H1 (cell line): Measurements from ENCODE around the gene MRPL17. TPM values are rescaled to one million over a fixed set of nuclear protein-coding genes. Genes with fewer than 3 reads are reported as not detected.
A peak's percentile ranks its signal among the peaks of the same experiment; 100 is the strongest.

Source experiments
- CTCF ChIA-PET: fragments of 300-600 bp; sonication (Branson Sonifier 250); formaldehyde crosslinking; loops from one replicate; lab custom pipeline; 2021; ENCODE audit not compliant: partially characterized antibody; lab: Charles Lee
- POLR2A ChIA-PET: fragments of 300-600 bp; sonication (Branson Sonifier 250); formaldehyde crosslinking; loops from one replicate; lab custom pipeline; 2021; ENCODE audit warnings: inconsistent platforms; ENCODE audit not compliant: partially characterized antibody; lab: Charles Lee
- DNase-seq, 2 experiments: peaks; one replicate each; pipeline versions ENCODE4 v3.0.0 to v3.0.0-alpha.2; 2010 to 2022; ENCODE audit warnings: low spot score in 2 of 2, low read depth in 1 of 2, mixed read lengths in 1 of 2
- FAIRE-seq: peaks from 2 replicates; lab custom pipeline; 2011; peaks lifted over from hg19 to GRCh38; lab: Jason Lieb, UNC
- H2AFZ ChIP-seq: 2 replicates; pipeline ENCODE4 v1.8.1; 2012; ENCODE audit warnings: low read length, inconsistent platforms
- H2AK5ac ChIP-seq: 2 replicates; pipeline ENCODE4 v1.6.1; 2013; ENCODE audit warnings: low read depth, low read length
- H2BK120ac ChIP-seq: replicated peaks from 2 replicates; pipeline ENCODE3; 2013; ENCODE audit warnings: low read depth, low read length, inconsistent platforms
- H2BK12ac ChIP-seq: 2 replicates; pipeline ENCODE4 v1.6.1; 2013; ENCODE audit warnings: low read depth, low read length
- H2BK15ac ChIP-seq: 2 replicates; pipeline ENCODE4 v1.6.1; 2013; ENCODE audit warnings: low read length
- H2BK20ac ChIP-seq: 2 replicates; pipeline ENCODE4 v1.6.1; 2013; ENCODE audit warnings: low read length
- H2BK5ac ChIP-seq: 2 replicates; pipeline ENCODE4 v1.6.1; 2013; ENCODE audit warnings: low read depth, low read length
- H3K14ac ChIP-seq: 2 replicates; pipeline ENCODE4 v1.6.1; 2013; ENCODE audit warnings: inconsistent platforms; ENCODE audit not compliant: insufficient read length
- H3K18ac ChIP-seq: 2 replicates; pipeline ENCODE4 v1.6.1; 2013; ENCODE audit warnings: low read length; ENCODE audit errors: extremely low read depth
- H3K23ac ChIP-seq: 2 replicates; pipeline ENCODE4 v1.6.1; 2013; ENCODE audit warnings: inconsistent platforms; ENCODE audit not compliant: insufficient read length
- H3K23me2 ChIP-seq: 2 replicates; pipeline ENCODE4 v1.6.1; 2013; ENCODE audit warnings: low read depth, low read length
- H3K27ac ChIP-seq: 2 replicates; pipeline ENCODE4 v1.6.1; 2011; ENCODE audit warnings: low read depth, low read length, inconsistent platforms
- H3K27me3 ChIP-seq, 4 experiments: replicated peaks in 1 of 4; 1 replicate in 1 of 4; 2 replicates in 3 of 4; pipeline versions ENCODE4 v1.6.1 to v1.8.1; 2011 to 2013; ENCODE audit warnings: low read length in 3 of 4, mild to moderate bottlenecking in 3 of 4, inconsistent platforms in 2 of 4, mixed read lengths in 2 of 4, moderate library complexity in 1 of 4; ENCODE audit not compliant: control insufficient read depth in 3 of 4, insufficient read depth in 3 of 4; ENCODE audit errors: extremely low read depth in 1 of 4
- H3K36me3 ChIP-seq, 4 experiments: 2 replicates each; pipeline versions ENCODE4 v1.6.1 to v1.8.1; 2011 to 2013; ENCODE audit warnings: mild to moderate bottlenecking in 4 of 4, low read length in 3 of 4, moderate library complexity in 2 of 4, control low read depth in 1 of 4, inconsistent platforms in 1 of 4; ENCODE audit not compliant: insufficient read depth in 4 of 4, control insufficient read depth in 2 of 4
- H3K4ac ChIP-seq: replicated peaks from 2 replicates; pipeline ENCODE3; 2013; ENCODE audit warnings: low read length, low read depth, mixed read lengths, inconsistent platforms; ENCODE audit not compliant: insufficient read length
- H3K4me1 ChIP-seq, 4 experiments: replicated peaks in 1 of 4; 1 replicate in 1 of 4; 2 replicates in 3 of 4; pipeline versions ENCODE4 v1.6.1 to v1.8.1; 2011 to 2013; ENCODE audit warnings: low read length in 3 of 4, inconsistent platforms in 2 of 4, mixed read lengths in 1 of 4; ENCODE audit not compliant: insufficient read depth in 4 of 4, control insufficient read depth in 3 of 4
- H3K4me2 ChIP-seq, 2 experiments: 2 replicates each; pipeline versions ENCODE4 v1.6.1 to v1.8.1; 2011 to 2013; ENCODE audit warnings: low read depth in 2 of 2, low read length in 2 of 2, control low read depth in 1 of 2, inconsistent platforms in 1 of 2, mild to moderate bottlenecking in 1 of 2; ENCODE audit not compliant: insufficient read depth in 1 of 2
- H3K4me3 ChIP-seq, 4 experiments: fragments of 200-600, 300-600 bp in 1 of 4; sonication (generic), shearing (Covaris generic), sonication (Bioruptor Twin) in 1 of 4; 2 replicates each; pipeline versions ENCODE4 v1.5.1 to v1.8.1; 2011 to 2016; ENCODE audit warnings: low read length in 4 of 4, low read depth in 3 of 4, control low read depth in 2 of 4, inconsistent platforms in 2 of 4, mild to moderate bottlenecking in 2 of 4, mixed read lengths in 1 of 4, moderate library complexity in 1 of 4; ENCODE audit not compliant: insufficient read depth in 2 of 4; ENCODE audit errors: extremely low read depth in 1 of 4
- H3K56ac ChIP-seq: replicated peaks from 2 replicates; pipeline ENCODE3; 2013; ENCODE audit warnings: low read depth, mild to moderate bottlenecking, mixed read lengths, low read length, inconsistent platforms; ENCODE audit not compliant: insufficient read length
- H3K79me1 ChIP-seq: 2 replicates; pipeline ENCODE4 v1.6.1; 2013; ENCODE audit warnings: low read depth, low read length, control low read depth
- H3K79me2 ChIP-seq, 2 experiments: 2 replicates each; pipeline versions ENCODE4 v1.6.1 to v1.8.1; 2012 to 2013; ENCODE audit warnings: low read length in 2 of 2, mild to moderate bottlenecking in 2 of 2, inconsistent platforms in 1 of 2; ENCODE audit not compliant: insufficient read depth in 2 of 2, control insufficient read depth in 1 of 2
- H3K9ac ChIP-seq, 4 experiments: replicated peaks in 1 of 4; 1 replicate in 1 of 4; 2 replicates in 3 of 4; pipeline versions ENCODE4 v1.6.1 to v1.8.1; 2011 to 2013; ENCODE audit warnings: low read depth in 3 of 4, low read length in 3 of 4, control low read depth in 2 of 4, mild to moderate bottlenecking in 2 of 4, moderate library complexity in 2 of 4, inconsistent platforms in 1 of 4; ENCODE audit errors: extremely low read depth in 1 of 4
- H3K9me3 ChIP-seq, 2 experiments: 2 replicates each; pipeline versions ENCODE4 v1.6.1 to v1.8.1; 2012 to 2013; ENCODE audit warnings: mild to moderate bottlenecking in 2 of 2, moderate library complexity in 2 of 2, control low read depth in 1 of 2, inconsistent platforms in 1 of 2, low read depth in 1 of 2, low read length in 1 of 2, mixed read lengths in 1 of 2; ENCODE audit not compliant: insufficient read depth in 2 of 2
- H4K20me1 ChIP-seq, 2 experiments: replicated peaks in 1 of 2; 2 replicates each; pipeline versions ENCODE3 to v1.8.1; 2011 to 2013; ENCODE audit warnings: inconsistent platforms in 2 of 2, low read length in 2 of 2, mild to moderate bottlenecking in 1 of 2; ENCODE audit not compliant: insufficient read depth in 2 of 2, control insufficient read depth in 1 of 2
- H4K5ac ChIP-seq: 2 replicates; pipeline ENCODE4 v1.6.1; 2013; ENCODE audit warnings: low read length, low read depth, mixed read lengths, inconsistent platforms; ENCODE audit not compliant: insufficient read length
- H4K8ac ChIP-seq: 2 replicates; pipeline ENCODE4 v1.8.0; 2013; ENCODE audit warnings: mild to moderate bottlenecking, moderate library complexity, low read length, inconsistent platforms; ENCODE audit not compliant: insufficient read depth; ENCODE audit errors: extremely low read depth
- H4K91ac ChIP-seq: replicated peaks from 2 replicates; pipeline ENCODE3; 2013; ENCODE audit warnings: low read length, mixed read lengths, inconsistent platforms; ENCODE audit not compliant: insufficient read length
- EZH2 ChIP-seq: fragments of 200-600 bp; sonication (generic); IDR thresholded peaks from 2 replicates; pipeline ENCODE4 v1.7.1; 2012; ENCODE audit warnings: low read depth, mild to moderate bottlenecking, moderate library complexity, low read length, inconsistent platforms; ENCODE audit not compliant: severe bottlenecking
- HDAC6 ChIP-seq: IDR thresholded peaks from one replicate; pipeline ENCODE4 v1.7.1; 2012; ENCODE audit warnings: low read depth, mild to moderate bottlenecking, inconsistent platforms, low read length, moderate library complexity
- KDM4A ChIP-seq: IDR thresholded peaks from one replicate; pipeline ENCODE4 v1.7.1; 2012; ENCODE audit warnings: low read depth, mild to moderate bottlenecking, moderate library complexity, low read length, inconsistent platforms; ENCODE audit not compliant: severe bottlenecking
- MAFK ChIP-seq: IDR thresholded peaks from 2 replicates; pipeline ENCODE4 v1.6.1; 2012; ENCODE audit warnings: low read depth, mild to moderate bottlenecking, improper control_type of control experiment, low read length
- SUZ12 ChIP-seq: fragments of 200-600 bp; sonication (generic); IDR thresholded peaks from 2 replicates; pipeline ENCODE4 v1.6.1; 2012; ENCODE audit warnings: mild to moderate bottlenecking, inconsistent platforms, low read length, moderate library complexity, mixed read lengths
- WGBS, 2 experiments: shearing (Covaris generic) in 1 of 2; methylation state at CpG; one replicate each; pipeline versions ENCODE4 v1.1.6 to v1.1.7; 2013 to 2015; ENCODE audit warnings: low lambda C conversion rate in 2 of 2, mixed read lengths in 2 of 2, inconsistent platforms in 1 of 2, low coverage in 1 of 2, missing lambda C conversion rate in 1 of 2; ENCODE audit not compliant: insufficient replicate concordance in 2 of 2, insufficient coverage in 1 of 2, insufficient read length in 1 of 2; ENCODE audit errors: extremely low coverage in 1 of 2, missing lambda C conversion rate in 1 of 2; 5-methylcytosine and 5-hydroxymethylcytosine counted together
- polyA plus RNA-seq, 7 experiments: library from polyadenylated mRNA; depleted of rRNA in 3 of 7; stranded (reverse) in 5 of 7; unstranded in 2 of 7; fragments of >200 nt in 5 of 7; fragments of 200-250 nt in 2 of 7; gene quantifications; 1 replicate in 5 of 7; 2 replicates in 1 of 7; 4 replicates in 1 of 7; pipeline versions ENCODE4 v1.2.1 to v1.2.3, GENCODE V29; 2011 to 2013; ENCODE audit warnings: missing spikeins in 2 of 7, mixed read lengths in 2 of 7
- total RNA-seq: library from RNA; stranded (reverse); fragmentation: NEBNext Ultra II Directional; extraction: Animal tissue kit (Norgen Biotek cat#: 25700); gene quantifications from 2 replicates; pipeline ENCODE4 v1.2.1, GENCODE V29; 2021

Gene MRPL17
- total and polyA plus RNA-seq, 2 of the 8 experiments (the other 6 are each of a cell fraction or from before 2014, with no cell fraction given) = 55.7 to 70.5 TPM

DNA sequence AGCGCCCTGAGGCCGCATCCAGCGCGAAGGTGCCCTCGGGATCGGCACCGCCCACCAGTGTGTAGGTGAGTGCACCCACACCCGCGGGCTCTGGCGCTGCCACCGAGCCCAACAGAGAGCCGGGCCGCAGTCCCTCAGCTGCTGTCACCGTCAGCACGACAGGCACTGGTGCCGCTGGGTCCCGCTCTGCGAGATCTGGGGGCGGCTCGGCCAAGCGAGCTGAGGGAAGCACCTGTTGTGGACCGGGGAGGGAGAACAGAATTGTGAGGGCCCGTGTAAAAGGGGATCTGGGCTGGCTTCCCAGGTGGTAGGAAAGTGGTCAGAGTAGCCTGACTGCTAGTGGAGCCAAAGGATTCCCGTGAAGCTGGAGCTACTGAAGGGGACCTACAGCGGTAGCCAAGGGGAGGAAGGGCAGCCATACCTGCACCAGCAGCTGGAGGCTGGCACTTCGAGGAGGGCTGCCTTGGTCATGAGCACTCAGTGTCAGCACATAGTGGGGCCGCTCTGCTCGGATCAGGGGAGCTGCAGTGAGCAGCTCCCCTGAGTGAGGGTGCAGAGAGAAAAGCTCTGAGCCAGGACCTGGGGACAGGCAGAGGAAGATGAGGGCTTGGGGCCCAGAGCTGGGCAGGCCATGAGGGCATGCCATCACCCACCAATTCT is 52.4 kb downstream of the MRPL17 start:
- DNase-seq = peak in 1 of 2 experiments; percentile 72
- 0 out of 2 replicates have a peak overlapping the region, but pooled peaks have one; percentile 62 for H4K8ac ChIP-seq
- H2BK15ac ChIP-seq = no peak overlapping the region
- peak; percentile 41 for TF ChIP-seq EZH2
- peak; percentile 45 for TF ChIP-seq KDM4A
- TF ChIP-seq SUZ12 = peak; percentile 50
- TF ChIP-seq MAFK = no peak
- TF ChIP-seq HDAC6 = no peak
- no peak overlapping the region for H4K5ac ChIP-seq
- peaks cover 0 to 3% (median 0%) of the 10 kb centered on the region in 4 experiments; a peak in 2 of 8 replicates for H3K36me3 ChIP-seq
- H3K4me1 ChIP-seq = peaks cover 0 to 6% (median 2%) of the 10 kb centered on the region in 4 experiments; a peak in 3 of 7 replicates
- H3K56ac ChIP-seq = no peak overlapping the region
- no peak overlapping the region; a peak in 1 of 7 replicates for H3K9ac ChIP-seq
- no peak overlapping the region for H4K91ac ChIP-seq
- 17% methylated on average over 28 of the region's 28 CpGs; no CpG with 5 or more reads in 1 of the 2 experiments for WGBS, 2 experiments
- H3K23me2 ChIP-seq = peaks cover 12% of the 10 kb centered on the region
- no peak overlapping the region for H3K18ac ChIP-seq
- no peak for FAIRE-seq
- H2AK5ac ChIP-seq = no peak overlapping the region
- no peaks in the 10 kb centered on the region for H3K79me2 ChIP-seq
- no peaks in the 10 kb centered on the region for H3K9me3 ChIP-seq
- peaks cover 5 to 10% of the 10 kb centered on the region in 2 experiments for H4K20me1 ChIP-seq
- peak overlapping the region; percentile 57 to 82 for H3K4me2 ChIP-seq
- peak overlapping the region; percentile 31 to 60 (median 40) for H3K4me3 ChIP-seq
- H2BK5ac ChIP-seq = no peak overlapping the region
- H2BK12ac ChIP-seq = no peak overlapping the region
- H3K23ac ChIP-seq = no peak overlapping the region
- no peak overlapping the region for H3K4ac ChIP-seq
- ChIA-PET CTCF (interaction anchor here (0.6 to 4.6 kb wide), 11 partner anchors 9 to 1739 kb away, joined by 3 to 23 read pairs (median 4); partner anchors contain the start of gene TAF10), POLR2A (interaction anchor here (0.7 to 2.3 kb wide), 12 partner anchors 9 to 157 kb away, joined by 3 to 17 read pairs (median 4); partner anchors contain the start of genes MRPL17, TAF10, TPP1 and TRIM3)
- no peaks in the 10 kb centered on the region; the same call in 1 of the 2 replicates for H3K79me1 ChIP-seq
- no peak overlapping the region for H2AFZ ChIP-seq
- H2BK20ac ChIP-seq = no peak overlapping the region
- no peak overlapping the region for H2BK120ac ChIP-seq
- no peak overlapping the region for H3K27ac ChIP-seq
- H3K14ac ChIP-seq = no peak overlapping the region
- H3K27me3 ChIP-seq = peaks cover 13 to 43% (median 34%) of the 10 kb centered on the region in 4 experiments
